T-helper 1 cell treated with Interleukin-12 subunit alpha and Interleukin-12 subunit beta and Interleukin-4 antibody, amounts not matched to agents 30 ng/mL and 1 ng/mL, for 36 hours (primary cell): ENCODE results near the gene TBL3. TPM values are rescaled to one million over a fixed set of nuclear protein-coding genes. Genes with fewer than 3 reads are reported as not detected.

Experiments used
- intact Hi-C: fragments of 100-400 bp; cut with micrococcal nuclease; formaldehyde crosslinking; loops from one replicate; pipeline ENCODE4 v1.15.1; 2024
- total RNA-seq: library from RNA; stranded (reverse); gene quantifications from 2 replicates; pipeline ENCODE4 v1.2.3, GENCODE V29; 2022

Gene TBL3
- total RNA-seq, 1 donor from 2014 or later = 36.2 TPM

GRCh38 chr16:2028620-2029220, 56.9 kb downstream of the TBL3 start:
- intact Hi-C loops = loop anchor here (10.0 kb wide), 1 partner anchor 396 kb away; the partner anchor contains the start of gene CCNF

- intact Hi-C loops = loop anchor here (10.0 kb wide), 1 partner anchor 395 kb away; the partner anchor contains the start of gene CCNF
Observed at GRCh38 chr16:2029350-2029749, 57.5 kb downstream of the TBL3 start.

- intact Hi-C loops = no loop called here
Observed at GRCh38 chr16:2030036-2030435, 58.2 kb downstream of the TBL3 start.

GRCh38 chr16:2031081-2031577, 59.3 kb downstream of the TBL3 start:
- intact Hi-C loops = no loop called here

Other genes starting within 250 kb of the TBL3 start
- 52.0 and 56.9 TPM in 2 replicates for gene NME3, start 200.5 kb upstream of the TBL3 start, total RNA-seq
- gene EME2, start 199.2 kb upstream of the TBL3 start, total RNA-seq = 39.9 and 44.4 TPM in 2 replicates
- 112 and 118 TPM in 2 replicates for gene MRPS34, start 198.9 kb upstream of the TBL3 start, total RNA-seq
- 37.3 TPM in 2 replicates for gene SPSB3, start 189.5 kb upstream of the TBL3 start, total RNA-seq
- gene NUBP2, start 189.1 kb upstream of the TBL3 start, total RNA-seq = 52.9 and 53.7 TPM in 2 replicates
- 0.22 TPM in 2 replicates for gene IGFALS, start 178.3 kb upstream of the TBL3 start, total RNA-seq
- gene HAGH, start 145.2 kb upstream of the TBL3 start, total RNA-seq = 50.5 and 50.9 TPM in 2 replicates
- 10.1 and 12.4 TPM in 2 replicates for gene FAHD1, start 144.8 kb upstream of the TBL3 start, total RNA-seq
- not detected in 2 replicates for gene MEIOB, start 99.9 kb upstream of the TBL3 start, total RNA-seq
- gene HS3ST6, start 53.6 kb upstream of the TBL3 start, total RNA-seq = not detected in 2 replicates
- gene MSRB1, start 28.9 kb upstream of the TBL3 start, total RNA-seq = 24.4 and 26.6 TPM in 2 replicates
- gene RPL3L, start 17.4 kb upstream of the TBL3 start, total RNA-seq = not detected in 2 replicates
- gene NDUFB10, start 12.5 kb upstream of the TBL3 start, total RNA-seq = 118 and 120 TPM in 2 replicates
- gene RPS2, start 7.2 kb upstream of the TBL3 start, total RNA-seq = 2,266 and 2,280 TPM in 2 replicates
- 0.27 TPM in 1 of 2 replicates, not detected in the other for gene RNF151, start 5.2 kb upstream of the TBL3 start, total RNA-seq
- gene NOXO1, start 9.4 kb downstream of the TBL3 start, total RNA-seq = 0.37 and 0.61 TPM in 2 replicates
- 26.4 and 32.7 TPM in 2 replicates for gene GFER, start 12.1 kb downstream of the TBL3 start, total RNA-seq
- gene SYNGR3, start 17.9 kb downstream of the TBL3 start, total RNA-seq = 20.8 and 23.2 TPM in 2 replicates
- 71.1 and 73.9 TPM in 2 replicates for gene ZNF598, start 37.8 kb downstream of the TBL3 start, total RNA-seq
- 0.37 and 1.1 TPM in 2 replicates for gene NPW, start 47.7 kb downstream of the TBL3 start, total RNA-seq
- gene NHERF2, start 54.8 kb downstream of the TBL3 start, total RNA-seq = 1.9 and 2.4 TPM in 2 replicates
- gene NTHL1, start 75.8 kb downstream of the TBL3 start, total RNA-seq = 24.2 and 31.1 TPM in 2 replicates
- gene TSC2, start 75.9 kb downstream of the TBL3 start, total RNA-seq = 130 and 131 TPM in 2 replicates
- gene PKD1, start 163.8 kb downstream of the TBL3 start, total RNA-seq = 77.2 and 78.4 TPM in 2 replicates
- 0.44 TPM in 1 of 2 replicates, not detected in the other for gene RAB26, start 176.6 kb downstream of the TBL3 start, total RNA-seq
- gene TRAF7, start 183.7 kb downstream of the TBL3 start, total RNA-seq = 56.7 and 57.3 TPM in 2 replicates
- gene CASKIN1, start 224.6 kb downstream of the TBL3 start, total RNA-seq = 0.05 TPM in 2 replicates
- 36.8 and 38.3 TPM in 2 replicates for gene MLST8, start 233.4 kb downstream of the TBL3 start, total RNA-seq
- gene BRICD5, start 238.8 kb downstream of the TBL3 start, total RNA-seq = 7.6 and 12.5 TPM in 2 replicates
- 22.3 and 24.0 TPM in 2 replicates for gene PGP, start 242.8 kb downstream of the TBL3 start, total RNA-seq